Type B pancreatic cell (in vitro differentiated cells): ENCODE measurements around the gene NCOR2. TPM values are rescaled to one million over a fixed set of nuclear protein-coding genes. Genes with fewer than 3 reads are reported as not detected.

Experiments
- DNase-seq: peaks from one replicate; pipeline ENCODE4 v3.0.0; 2021; ENCODE audit warnings: mixed read lengths; ENCODE audit not compliant: unreplicated experiment; ENCODE audit errors: extremely low spot score
- H3K27ac Mint-ChIP-seq: 2 replicates; pipeline ENCODE4 v1.8.0; 2021; ENCODE audit warnings: mild to moderate bottlenecking, mixed read lengths
- H3K27me3 Mint-ChIP-seq: 2 replicates; pipeline ENCODE4 v1.8.0; 2021; ENCODE audit warnings: mixed read lengths
- H3K36me3 Mint-ChIP-seq: 2 replicates; pipeline ENCODE4 v1.8.0; 2021; ENCODE audit warnings: mixed read lengths
- H3K4me1 Mint-ChIP-seq: one replicate; pipeline ENCODE4 v1.8.0; 2021; ENCODE audit warnings: mixed read lengths; ENCODE audit not compliant: unreplicated experiment
- H3K4me3 Mint-ChIP-seq: 2 replicates; pipeline ENCODE4 v1.8.0; 2021; ENCODE audit warnings: mild to moderate bottlenecking, mixed read lengths
- H3K9me3 Mint-ChIP-seq: 2 replicates; pipeline ENCODE4 v1.8.0; 2021; ENCODE audit warnings: mixed read lengths
- CTCF ChIP-seq: fragments of 200-600 bp; sonication (generic); conservative IDR thresholded peaks from 2 replicates; pipeline ENCODE4 v1.5.0; 2021; ENCODE audit warnings: antibody characterized with exemption, mild to moderate bottlenecking
- long read RNA-seq: library from polyadenylated mRNA; unstranded; transcript quantifications from one replicate; pipeline ENCODE4 v2.0.0, GENCODE V29; 2020
- total RNA-seq: library from RNA; stranded (reverse); gene quantifications from 2 replicates; pipeline ENCODE4 v1.2.1, GENCODE V29; 2021; ENCODE audit warnings: low replicate concordance

The NCOR2 gene
- total RNA-seq: 219 and 227 TPM in 2 replicates
- long read RNA-seq, partial matches to known transcripts: 0 of 5 reads
- long read RNA-seq, other reads (novel, unspliced or antisense): 5 of 5 reads

DNA sequence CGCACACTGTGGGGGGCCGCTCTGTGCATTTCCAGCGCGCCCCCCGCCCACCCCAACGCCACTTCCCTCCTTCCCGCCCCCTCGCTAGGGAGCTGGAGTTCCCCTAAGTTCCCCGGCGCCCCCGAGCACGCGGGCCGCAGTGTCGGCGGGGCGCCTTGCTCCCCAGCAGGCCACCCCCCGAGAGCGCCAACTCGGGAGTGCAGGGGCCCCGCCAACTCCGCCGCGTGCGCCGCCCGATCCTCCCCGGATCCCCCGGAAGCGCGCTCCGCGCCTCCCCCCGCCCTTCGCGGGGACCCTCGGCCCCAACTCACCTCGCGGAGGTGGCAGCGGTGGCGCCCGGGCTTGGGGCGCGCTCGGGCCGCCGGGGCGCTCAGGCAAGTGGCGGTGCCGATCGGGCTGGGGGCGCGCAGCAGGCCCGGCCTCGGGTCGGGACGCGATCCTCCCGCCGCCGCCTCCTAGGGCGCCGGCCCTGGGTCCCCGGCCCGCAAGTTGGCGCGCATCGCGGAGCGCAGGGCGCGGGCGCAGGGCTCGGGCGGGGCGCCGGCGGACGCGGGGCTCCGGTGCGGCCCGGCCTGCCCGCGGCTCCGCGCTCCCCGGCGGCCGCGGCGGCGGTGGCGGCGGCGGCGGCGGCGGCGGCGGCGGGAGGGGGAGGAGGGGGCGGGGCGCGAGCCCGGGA is at the start of gene NCOR2:
Gene NCOR2, minus strand, starts transcription at position 616 of the 676 bp plus-strand sequence. CDS start 72,361 bp downstream, outside the sequence.
- no peak for TF ChIP-seq CTCF
- Mint-ChIP-seq H3K36me3 (no peaks in the 10 kb centered on the region), H3K9me3 (no peaks in the 10 kb centered on the region), H3K27ac (peak within 1 kb of the TSS; percentile 89), H3K27me3 (no peaks in the 10 kb centered on the region), H3K4me3 (peak within 1 kb of the TSS; percentile 92), H3K4me1 (peaks cover 37% of the 10 kb centered on the region)
- DNase-seq: no peak

DNA sequence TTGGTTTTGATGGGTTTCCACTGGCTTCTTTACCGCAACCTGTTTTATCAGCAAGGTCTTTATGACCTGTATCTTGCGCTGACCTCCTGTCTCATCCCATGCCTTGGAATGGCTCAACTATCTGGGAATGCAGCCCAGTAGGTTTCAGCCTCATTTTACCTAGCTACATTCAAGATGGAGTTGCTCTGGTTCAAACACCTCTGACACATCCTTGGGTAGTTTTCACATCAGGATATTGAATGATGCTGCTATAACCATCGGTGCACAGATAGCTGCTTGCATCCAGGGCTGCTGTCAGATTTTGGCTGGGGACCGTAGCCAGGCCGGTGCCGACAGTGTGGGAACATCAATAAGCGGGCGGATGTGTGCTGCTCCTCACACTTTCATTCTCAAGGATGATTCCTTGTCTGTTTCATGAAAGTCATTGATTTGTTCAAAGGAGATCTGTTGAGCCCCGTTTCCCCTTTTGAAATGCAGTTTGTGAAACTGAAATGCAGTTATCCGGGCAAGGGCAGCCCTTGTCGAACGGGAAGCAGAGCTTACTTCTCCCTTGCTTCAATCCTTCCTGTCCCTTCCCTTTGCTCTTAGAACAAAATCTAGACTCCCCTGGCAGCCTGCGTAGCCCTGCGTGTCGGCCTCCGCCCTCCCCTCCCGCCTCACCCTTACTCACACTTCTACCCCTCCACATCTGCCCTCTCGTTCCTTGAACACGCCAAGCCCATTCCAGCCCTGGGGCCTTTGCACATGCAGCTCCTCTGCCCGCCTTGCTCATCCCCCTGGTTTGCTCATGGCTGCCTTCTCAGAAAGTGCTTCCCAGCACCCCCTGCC is 49.2 kb upstream of the NCOR2 start:
- H3K4me3 Mint-ChIP-seq: no peak overlapping the region

GRCh38 chr12:124614512-124615292 is 47.3 kb upstream of the NCOR2 start:
- Mint-ChIP-seq H3K4me1 (peaks cover 30% of the 10 kb centered on the region), H3K27ac (no peak overlapping the region), H3K9me3 (peaks cover 7% of the 10 kb centered on the region), H3K36me3 (peaks cover 5% of the 10 kb centered on the region), H3K4me3 (no peak overlapping the region), H3K27me3 (no peaks in the 10 kb centered on the region)
- no peak for TF ChIP-seq CTCF
- no peak for DNase-seq

More for the DNA sequence above, 49.2 kb upstream of the NCOR2 start:
- no peaks in the 10 kb centered on the region for H3K27me3 Mint-ChIP-seq
- peaks cover 35% of the 10 kb centered on the region for H3K4me1 Mint-ChIP-seq
- H3K36me3 Mint-ChIP-seq: peaks cover 5% of the 10 kb centered on the region
- H3K9me3 Mint-ChIP-seq: peaks cover 7% of the 10 kb centered on the region
- no peak for TF ChIP-seq CTCF
- no peak for DNase-seq
- H3K27ac Mint-ChIP-seq: peak overlapping the region; percentile 31

- peaks cover 5% of the 10 kb centered on the region for H3K36me3 Mint-ChIP-seq
- H3K27ac Mint-ChIP-seq: peak overlapping the region; percentile 90
- no peaks in the 10 kb centered on the region for H3K27me3 Mint-ChIP-seq
- peaks cover 11% of the 10 kb centered on the region for H3K9me3 Mint-ChIP-seq
- no peak for TF ChIP-seq CTCF
- peaks cover 34% of the 10 kb centered on the region for H3K4me1 Mint-ChIP-seq
- H3K4me3 Mint-ChIP-seq: peak overlapping the region; percentile 73
- DNase-seq: no peak
Measured at GRCh38 chr12:124613151-124613585, 45.8 kb upstream of the NCOR2 start.

DNA sequence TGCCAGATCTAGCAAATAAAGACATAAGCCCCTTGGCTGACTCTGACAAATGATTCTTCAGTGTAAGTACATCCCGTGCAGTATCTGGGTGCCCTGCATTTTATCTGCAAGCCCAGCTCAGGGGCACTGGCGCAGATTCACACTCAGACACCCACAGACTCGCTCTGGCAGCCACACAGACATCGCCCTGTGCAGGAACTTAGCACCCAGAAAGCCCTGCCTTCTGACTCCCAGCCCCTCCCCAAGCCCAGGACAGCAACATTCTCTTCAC is 44.9 kb upstream of the NCOR2 start:
- no peak for DNase-seq
- H3K4me1 Mint-ChIP-seq: peaks cover 42% of the 10 kb centered on the region
- no peak overlapping the region for H3K27ac Mint-ChIP-seq
- TF ChIP-seq CTCF: no peak
- H3K4me3 Mint-ChIP-seq: peak overlapping the region; percentile 53
- no peaks in the 10 kb centered on the region for H3K27me3 Mint-ChIP-seq
- peaks cover 11% of the 10 kb centered on the region for H3K9me3 Mint-ChIP-seq
- peaks cover 5% of the 10 kb centered on the region for H3K36me3 Mint-ChIP-seq
